ENCODE results near the gene TRIM71. TPM values are rescaled to one million over a fixed set of nuclear protein-coding genes. Genes with fewer than 3 reads are reported as not detected.

The TRIM71 gene
- total RNA-seq, 1 donor from 2014 or later, result 2.2 TPM

- Histone ChIP-seq H3K4me3 (no peak overlapping the region), H3K27ac (no peak overlapping the region), H3K27me3 (no peaks in the 10 kb centered on the region), H3K36me3 (no peaks in the 10 kb centered on the region), H3K4me1 (peaks cover 6% of the 10 kb centered on the region), H3K9me3 (no peaks in the 10 kb centered on the region)
- intact Hi-C loops (cut with DNase I), result no loop called here
- no peak for TF ChIP-seq CTCF (IDR thresholded peaks at IDR 0.05)
- ATAC-seq, result no peak
- no peak for DNase-seq
Measured at GRCh38 chr3:32847528-32847927, 29.7 kb downstream of the TRIM71 start.

GRCh38 chr3:32848215-32848614 lies 30.4 kb downstream of the TRIM71 start:
- ATAC-seq (no peak), DNase-seq (no peak)
- Histone ChIP-seq H3K4me3 (no peak overlapping the region), H3K4me1 (peaks cover 6% of the 10 kb centered on the region), H3K27me3 (no peaks in the 10 kb centered on the region), H3K36me3 (no peaks in the 10 kb centered on the region), H3K27ac (no peak overlapping the region), H3K9me3 (no peaks in the 10 kb centered on the region)
- TF ChIP-seq CTCF (IDR thresholded peaks at IDR 0.05), result no peak
- intact Hi-C loops (cut with DNase I), result no loop called here

GRCh38 chr3:32849046-32849445 lies 31.2 kb downstream of the TRIM71 start:
- H3K36me3 ChIP-seq, result no peaks in the 10 kb centered on the region
- DNase-seq (no peak), ATAC-seq (no peak)
- no peaks in the 10 kb centered on the region for H3K27me3 ChIP-seq
- H3K9me3 ChIP-seq, result no peaks in the 10 kb centered on the region
- peaks cover 6% of the 10 kb centered on the region for H3K4me1 ChIP-seq
- H3K4me3 ChIP-seq, result no peak overlapping the region
- intact Hi-C loops (cut with DNase I), result no loop called here
- no peak overlapping the region for H3K27ac ChIP-seq
- TF ChIP-seq CTCF (IDR thresholded peaks at IDR 0.05), result no peak

DNA sequence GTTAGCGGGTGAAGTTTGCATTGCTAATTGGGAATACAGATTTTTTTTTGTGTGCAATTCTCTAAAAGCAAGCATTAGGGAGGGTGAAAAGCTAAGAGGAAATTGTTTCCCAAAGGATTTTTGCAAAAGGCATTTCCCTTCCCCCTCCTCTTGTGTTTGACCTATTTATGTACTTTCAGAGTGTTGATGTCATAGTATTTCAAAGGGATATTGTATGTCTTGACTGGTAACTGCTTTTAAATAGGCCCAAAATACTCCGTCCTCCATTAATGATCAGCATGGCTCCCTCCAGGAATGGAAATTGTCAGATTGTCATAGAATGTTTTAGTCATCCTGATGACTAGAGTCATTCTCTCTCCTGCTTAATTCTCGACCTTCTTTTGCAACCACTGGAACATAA lies 32.4 kb downstream of the TRIM71 start:
- no peak overlapping the region for H3K4me3 ChIP-seq
- no peaks in the 10 kb centered on the region for H3K27me3 ChIP-seq
- H3K36me3 ChIP-seq, result no peaks in the 10 kb centered on the region
- DNase-seq (no peak), ATAC-seq (no peak)
- peaks cover 6% of the 10 kb centered on the region for H3K4me1 ChIP-seq
- intact Hi-C loops (cut with DNase I), result no loop called here
- no peak overlapping the region for H3K27ac ChIP-seq
- TF ChIP-seq CTCF (IDR thresholded peaks at IDR 0.05), result no peak
- no peaks in the 10 kb centered on the region for H3K9me3 ChIP-seq

DNA sequence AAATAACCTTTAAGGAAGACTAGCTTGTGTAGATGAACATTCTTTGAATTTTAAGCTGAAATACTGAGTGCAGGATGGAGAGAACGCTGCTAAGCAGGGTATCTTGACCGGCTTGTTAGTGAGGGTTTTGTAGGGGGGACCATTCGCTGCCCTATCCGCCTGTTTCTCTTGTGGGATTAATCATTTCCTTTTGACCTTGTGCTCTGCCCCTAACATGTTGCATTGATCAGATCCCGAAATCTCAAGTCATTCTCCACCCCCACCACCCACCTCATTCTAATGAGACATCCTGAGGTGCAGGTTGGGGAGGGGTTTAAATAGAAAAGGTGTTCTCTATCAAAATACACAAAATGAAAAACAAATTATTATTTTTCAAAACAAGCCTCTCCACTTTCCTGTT lies 32.8 kb downstream of the TRIM71 start:
- no peak for DNase-seq
- Histone ChIP-seq H3K27ac (no peak overlapping the region), H3K27me3 (no peaks in the 10 kb centered on the region), H3K4me3 (no peak overlapping the region), H3K36me3 (no peaks in the 10 kb centered on the region), H3K9me3 (no peaks in the 10 kb centered on the region), H3K4me1 (peaks cover 6% of the 10 kb centered on the region)
- no peak for TF ChIP-seq CTCF (IDR thresholded peaks at IDR 0.05)
- no peak for ATAC-seq
- intact Hi-C loops (cut with DNase I), result no loop called here

DNA sequence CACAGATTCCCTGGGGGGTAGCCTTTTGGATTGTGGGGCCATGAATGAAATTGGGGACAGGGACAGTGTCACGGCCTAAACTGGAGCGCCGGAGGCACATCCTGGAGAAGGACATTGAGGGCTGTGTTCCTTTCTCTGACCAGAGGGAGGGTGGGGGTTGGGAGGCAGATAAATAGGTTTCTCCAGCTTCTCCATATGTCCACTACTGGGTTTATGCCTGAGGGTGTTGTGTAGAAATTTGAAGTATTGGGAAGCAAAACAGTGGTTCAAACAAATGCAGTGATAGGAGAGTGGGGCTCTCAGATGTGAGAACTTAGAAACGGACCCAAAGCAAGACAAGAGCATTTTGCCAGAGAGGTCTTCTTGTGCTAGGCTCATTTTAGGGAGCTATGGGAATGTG lies 34.3 kb downstream of the TRIM71 start:
- Histone ChIP-seq H3K4me3 (no peak overlapping the region), H3K9me3 (no peaks in the 10 kb centered on the region), H3K4me1 (peaks cover 6% of the 10 kb centered on the region), H3K27ac (no peak overlapping the region), H3K36me3 (no peaks in the 10 kb centered on the region), H3K27me3 (no peaks in the 10 kb centered on the region)
- intact Hi-C loops (cut with DNase I), result no loop called here
- TF ChIP-seq CTCF (IDR thresholded peaks at IDR 0.05), result no peak
- DNase-seq (no peak), ATAC-seq (no peak)
